ENCODE data around the gene DSG4.

DSG4 gene

GRCh38 chr18:31396796-31397612 lies 20.4 kb downstream of the DSG4 start:
- H3K4me3 ChIP-seq (ENCODE audit: low read depth, low read length), result no peak overlapping the region
- no peak for DNase-seq (ENCODE audit: low read depth)
- in situ Hi-C loops (cut with HindIII; ENCODE audit: low sequenced_read_pairs), result no loop called here
- no peak for TF ChIP-seq CTCF (IDR thresholded peaks at IDR 0.05; ENCODE audit: low read depth, low read length, missing control alignments)

GRCh38 chr18:31398191-31398590 lies 21.6 kb downstream of the DSG4 start:
- no peak for DNase-seq (ENCODE audit: low read depth)
- H3K4me3 ChIP-seq (ENCODE audit: low read depth, low read length), result no peak overlapping the region
- in situ Hi-C loops (cut with HindIII; ENCODE audit: low sequenced_read_pairs), result no loop called here
- TF ChIP-seq CTCF (IDR thresholded peaks at IDR 0.05; ENCODE audit: low read depth, low read length, missing control alignments), result no peak

GRCh38 chr18:31399306-31400032 lies 22.9 kb downstream of the DSG4 start:
- in situ Hi-C loops (cut with HindIII; ENCODE audit: low sequenced_read_pairs), result no loop called here
- H3K4me3 ChIP-seq (ENCODE audit: low read depth, low read length), result no peak overlapping the region
- no peak for TF ChIP-seq CTCF (IDR thresholded peaks at IDR 0.05; ENCODE audit: low read depth, low read length, missing control alignments)
- DNase-seq (ENCODE audit: low read depth), result peak; percentile 60

- DNase-seq (ENCODE audit: low read depth), result no peak
- no peak overlapping the region for H3K4me3 ChIP-seq (ENCODE audit: low read depth, low read length)
- in situ Hi-C loops (cut with HindIII; ENCODE audit: low sequenced_read_pairs), result no loop called here
- no peak for TF ChIP-seq CTCF (IDR thresholded peaks at IDR 0.05; ENCODE audit: low read depth, low read length, missing control alignments)
These were observed 24.8 kb downstream of the DSG4 start for GRCh38 chr18:31401156-31402025.

GRCh38 chr18:31402026-31402373 lies 25.4 kb downstream of the DSG4 start:
- no peak overlapping the region for H3K4me3 ChIP-seq (ENCODE audit: low read depth, low read length)
- TF ChIP-seq CTCF (IDR thresholded peaks at IDR 0.05; ENCODE audit: low read depth, low read length, missing control alignments), result no peak
- no peak for DNase-seq (ENCODE audit: low read depth)
- in situ Hi-C loops (cut with HindIII; ENCODE audit: low sequenced_read_pairs), result no loop called here

- H3K4me3 ChIP-seq (ENCODE audit: low read depth, low read length), result no peak overlapping the region
- no peak for DNase-seq (ENCODE audit: low read depth)
- no peak for TF ChIP-seq CTCF (IDR thresholded peaks at IDR 0.05; ENCODE audit: low read depth, low read length, missing control alignments)
- in situ Hi-C loops (cut with HindIII; ENCODE audit: low sequenced_read_pairs), result no loop called here
These were observed 26.8 kb downstream of the DSG4 start for GRCh38 chr18:31403409-31403808.

Measured in astrocyte of the cerebellum (primary cell).